ENCODE data around the gene RPS6KB2. TPM values are rescaled to one million over a fixed set of nuclear protein-coding genes. Genes with fewer than 3 reads are reported as not detected.
A peak's percentile ranks its signal among the peaks of the same experiment; 100 is the strongest.

RPS6KB2 gene
- 21.8 and 23.0 TPM in 2 replicates for total RNA-seq

GRCh38 chr11:67428052-67429001 is at the start of gene RPS6KB2:
RPS6KB2 (plus strand) TSS chr11:67428494; CDS start chr11:67428546, 52 bp downstream.
- peak; percentile 98 to 99 for DNase-seq (ENCODE audit: low read depth in 2 of 2)

- no peak for DNase-seq (ENCODE audit: low read depth in 2 of 2)
Observed at GRCh38 chr11:67378544-67378943, 49.8 kb upstream of the RPS6KB2 start.

- peak in 1 of 2 donors; percentile 48 for DNase-seq (ENCODE audit: low read depth in 2 of 2)
Observed at GRCh38 chr11:67379061-67380058, 48.9 kb upstream of the RPS6KB2 start.

GRCh38 chr11:67381244-67381972 is 46.9 kb upstream of the RPS6KB2 start:
- no peak for DNase-seq (ENCODE audit: low read depth in 2 of 2)

DNA sequence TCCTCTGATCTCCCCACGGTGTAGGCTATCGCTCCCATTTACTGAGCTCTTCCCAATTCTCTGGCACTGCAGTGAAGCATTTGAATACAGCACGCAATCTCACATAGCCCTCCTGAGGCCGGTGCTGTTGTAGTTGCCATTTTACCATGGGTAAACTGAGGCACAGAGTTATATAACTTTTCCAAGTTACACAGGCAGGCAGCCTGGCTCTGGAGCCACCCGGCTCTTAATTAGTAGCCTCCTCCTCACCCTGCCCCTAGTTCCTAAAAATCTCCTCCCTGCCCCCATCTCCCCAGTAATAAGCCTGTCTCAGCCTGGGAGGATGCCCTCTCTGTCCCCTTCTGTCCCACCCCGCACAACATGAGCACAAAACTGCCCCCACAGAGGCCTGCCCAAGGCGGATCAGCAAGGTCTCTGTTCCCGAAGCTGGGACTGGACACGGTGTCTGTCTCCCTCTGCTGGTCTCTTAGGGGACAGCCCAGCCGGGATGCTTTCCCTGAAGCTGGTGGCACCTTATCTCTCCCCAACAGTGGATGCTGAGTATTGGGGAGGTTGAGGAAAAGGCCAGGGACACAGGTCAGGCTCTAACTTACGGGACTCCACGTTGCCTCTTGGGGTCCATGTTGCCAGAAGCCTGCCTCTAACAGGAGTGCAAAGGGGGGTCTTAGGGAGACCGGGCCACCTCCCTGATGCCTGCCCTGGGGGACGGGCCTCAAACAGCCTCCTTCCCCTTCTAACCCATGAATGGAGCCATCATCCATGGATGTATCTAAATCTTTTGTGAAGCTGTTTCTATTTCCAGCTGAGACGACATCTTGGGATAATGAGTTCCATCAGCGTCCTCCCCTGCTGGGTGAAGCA is 45.8 kb upstream of the RPS6KB2 start:
- DNase-seq (ENCODE audit: low read depth in 2 of 2), result peak; percentile 77 to 85

GRCh38 chr11:67384851-67385366 is 43.4 kb upstream of the RPS6KB2 start:
- DNase-seq (ENCODE audit: low read depth in 2 of 2), result peak in 1 of 2 donors; percentile 54

DNA sequence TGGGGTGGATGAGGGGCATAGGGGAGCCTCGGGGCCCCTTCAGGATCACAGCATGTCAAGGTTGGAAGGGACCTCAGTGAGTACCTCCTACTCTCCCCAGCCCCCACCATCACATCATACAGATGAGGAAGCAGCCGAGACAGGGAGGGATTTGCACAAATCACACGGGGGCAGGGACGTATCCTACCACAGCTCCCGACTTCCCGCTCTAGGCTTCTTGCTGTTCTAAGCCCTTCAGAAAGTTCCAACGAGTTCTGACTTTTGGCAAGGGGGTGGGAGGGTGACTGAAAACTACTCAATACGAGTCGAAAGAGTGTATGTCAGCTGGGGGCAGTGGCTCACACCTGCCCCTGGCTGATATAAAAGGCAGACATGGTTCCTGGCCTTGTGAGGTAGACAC is 41.2 kb upstream of the RPS6KB2 start:
- DNase-seq (ENCODE audit: low read depth in 2 of 2), result no peak

DNA sequence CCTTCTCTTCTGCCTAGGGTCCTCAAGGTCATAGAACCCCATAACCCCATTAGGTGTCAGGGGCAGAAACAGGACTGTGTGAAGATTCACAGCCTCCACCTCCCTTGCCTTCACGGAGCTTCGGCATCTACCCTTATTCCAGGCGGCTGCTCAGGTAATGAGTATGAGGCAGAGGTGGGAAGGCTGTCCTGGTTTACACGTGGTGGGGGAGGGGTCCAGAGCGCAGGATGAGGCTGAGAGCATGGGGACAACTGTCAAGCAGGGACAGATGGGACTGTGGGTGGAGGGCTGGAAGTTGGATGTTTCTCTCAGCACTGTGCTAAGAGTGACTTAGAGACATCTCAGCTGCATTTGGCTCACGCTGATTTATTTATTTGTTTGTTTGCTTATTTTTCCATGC is 40.8 kb upstream of the RPS6KB2 start:
- DNase-seq (ENCODE audit: low read depth in 2 of 2), result no peak

- peak; percentile 46 to 72 for DNase-seq (ENCODE audit: low read depth in 2 of 2)
Observed at GRCh38 chr11:67389477-67389876, 38.8 kb upstream of the RPS6KB2 start.

- DNase-seq (ENCODE audit: low read depth in 2 of 2), result no peak
Observed at GRCh38 chr11:67390947-67391303, 37.4 kb upstream of the RPS6KB2 start.

GRCh38 chr11:67391304-67392182 is 36.8 kb upstream of the RPS6KB2 start, which contains the start of gene RAD9A:
RAD9A (plus strand) TSS chr11:67391986; CDS start chr11:67392045, 59 bp downstream.
- DNase-seq (ENCODE audit: low read depth in 2 of 2), result peak; percentile 96

- DNase-seq (ENCODE audit: low read depth in 2 of 2), result peak in 1 of 2 donors; percentile 27
Observed at GRCh38 chr11:67392183-67392715, 36.0 kb upstream of the RPS6KB2 start.

GRCh38 chr11:67393437-67393836 is 34.9 kb upstream of the RPS6KB2 start:
- DNase-seq (ENCODE audit: low read depth in 2 of 2), result no peak

DNA sequence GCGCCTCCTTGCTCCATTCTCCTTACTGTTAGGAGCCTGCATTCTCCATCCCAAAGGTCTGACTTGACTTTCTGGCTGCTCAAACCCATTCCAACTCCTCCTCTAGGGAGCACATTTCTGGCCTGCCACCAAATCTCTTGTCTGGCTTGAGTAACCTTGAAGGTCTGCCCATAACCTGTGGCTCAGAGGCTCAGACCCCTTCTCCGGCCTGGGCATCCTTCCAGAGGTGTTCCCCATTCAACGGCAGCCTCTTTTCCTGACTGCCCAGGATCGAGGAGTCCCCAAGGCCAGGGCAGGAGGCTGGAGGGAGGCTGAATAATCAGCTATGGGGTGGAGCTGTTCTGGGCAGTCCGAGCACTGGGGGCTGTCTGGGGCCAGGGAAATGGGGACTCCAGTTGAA is 34.3 kb upstream of the RPS6KB2 start:
- DNase-seq (ENCODE audit: low read depth in 2 of 2), result no peak

GRCh38 chr11:67395555-67396258 is 32.6 kb upstream of the RPS6KB2 start:
- DNase-seq (ENCODE audit: low read depth in 2 of 2), result no peak

GRCh38 chr11:67396259-67396581 is 32.1 kb upstream of the RPS6KB2 start:
- DNase-seq (ENCODE audit: low read depth in 2 of 2), result no peak

GRCh38 chr11:67396587-67397389 is 31.5 kb upstream of the RPS6KB2 start:
- peak in 1 of 2 donors; percentile 22 for DNase-seq (ENCODE audit: low read depth in 2 of 2)

Data from lung microvascular endothelial cell (primary cell).